HEK293 (cell line): Measurements from ENCODE around the gene GLRA1.
A peak's percentile ranks its signal among the peaks of the same experiment; 100 is the strongest.

Source experiments
- CTCF ChIA-PET: fragments of 350-600 bp; formaldehyde crosslinking; extraction: SDS; loops from one replicate; lab custom pipeline; 2021; ENCODE audit warnings: antibody characterized with exemption; lab: Yijun Ruan, JAX
- POLR2A ChIA-PET: fragments of 300-600 bp; formaldehyde crosslinking; extraction: SDS; loops from one replicate; lab custom pipeline; 2020; ENCODE audit warnings: antibody characterized with exemption, inconsistent platforms; lab: Yijun Ruan, JAX
- H3K27ac ChIP-seq: fragments of 200-500 bp; sonication (Bioruptor generic); 2 replicates; pipeline ENCODE4 v1.5.1; 2014; ENCODE audit warnings: low read depth, low read length, control low read depth, inconsistent platforms; ENCODE audit errors: extremely low read depth
- H3K36me3 ChIP-seq, 2 experiments: fragments of 200-500 bp in 1 of 2; sonication (Bioruptor generic) in 1 of 2; 1 replicate in 1 of 2; 2 replicates in 1 of 2; pipeline ENCODE4 v1.5.1; 2014 to 2017; ENCODE audit warnings: inconsistent platforms in 2 of 2, low read length in 2 of 2; ENCODE audit not compliant: control insufficient read depth in 2 of 2, insufficient read depth in 1 of 2
- H3K4me1 ChIP-seq: fragments of 200-500 bp; sonication (Bioruptor generic); 2 replicates; pipeline ENCODE4 v1.5.1; 2014; ENCODE audit warnings: mild to moderate bottlenecking, low read length, inconsistent platforms; ENCODE audit not compliant: control insufficient read depth, insufficient read depth
- H3K4me3 ChIP-seq: 2 replicates; pipeline ENCODE4 v1.5.1; 2011; ENCODE audit warnings: low read depth, mild to moderate bottlenecking, control low read depth, low read length, moderate library complexity
- H3K9me3 ChIP-seq: fragments of 200-500 bp; sonication (Bioruptor generic); 2 replicates; pipeline ENCODE4 v1.5.1; 2014; ENCODE audit warnings: low read depth, low read length, inconsistent platforms; ENCODE audit not compliant: control insufficient read depth, insufficient read depth
- FEZF1 ChIP-seq: fragments of 450-650 bp; formaldehyde crosslinking; IDR thresholded peaks from 2 replicates; pipeline ENCODE4 v1.5.1; 2016; ENCODE audit warnings: missing biosample characterization, missing genetic modification characterization
- ZBTB21 ChIP-seq: fragments of 450-650 bp; formaldehyde crosslinking; IDR thresholded peaks from 2 replicates; pipeline ENCODE4 v1.5.1; 2017; ENCODE audit warnings: missing biosample characterization, missing genetic modification characterization
- ZEB2 ChIP-seq: fragments of 450-650 bp; formaldehyde crosslinking; IDR thresholded peaks from 2 replicates; pipeline ENCODE4 v1.5.1; 2016; ENCODE audit warnings: missing biosample characterization, missing genetic modification characterization
- ZFP37 ChIP-seq: fragments of 450-650 bp; formaldehyde crosslinking; IDR thresholded peaks from 2 replicates; pipeline ENCODE4 v1.5.1; 2016; ENCODE audit warnings: missing biosample characterization, missing genetic modification characterization
- ZNF133 ChIP-seq: fragments of 450-650 bp; formaldehyde crosslinking; IDR thresholded peaks from 2 replicates; pipeline ENCODE4 v1.5.1; 2016; ENCODE audit warnings: missing biosample characterization, missing genetic modification characterization
- ZNF248 ChIP-seq: fragments of 450-650 bp; formaldehyde crosslinking; IDR thresholded peaks from 2 replicates; pipeline ENCODE4 v1.5.1; 2017; ENCODE audit warnings: missing biosample characterization, missing genetic modification characterization
- ZNF558 ChIP-seq: fragments of 450-650 bp; formaldehyde crosslinking; IDR thresholded peaks from 2 replicates; pipeline ENCODE4 v1.5.1; 2016; ENCODE audit warnings: missing biosample characterization, missing genetic modification characterization
- ZNF561 ChIP-seq: fragments of 450-650 bp; IDR thresholded peaks from 2 replicates; pipeline ENCODE4 v1.5.1; 2018; ENCODE audit warnings: missing biosample characterization, missing genetic modification characterization, borderline replicate concordance
- ZNF654 ChIP-seq: fragments of 450-650 bp; formaldehyde crosslinking; IDR thresholded peaks from 2 replicates; pipeline ENCODE4 v1.5.1; 2016; ENCODE audit warnings: low read depth, missing biosample characterization, missing genetic modification characterization
- ZSCAN23 ChIP-seq: fragments of 450-650 bp; formaldehyde crosslinking; IDR thresholded peaks from 2 replicates; pipeline ENCODE4 v1.5.1; 2016; ENCODE audit warnings: missing biosample characterization, missing genetic modification characterization
- TF ChIP-seq, protein P1 (sequence below): fragments of 450-650 bp; IDR thresholded peaks from 2 replicates; pipeline ENCODE4 v1.5.1; 2018; ENCODE audit warnings: missing biosample characterization, mild to moderate bottlenecking, missing genetic modification characterization
- TF ChIP-seq, protein P2 (sequence below): fragments of 450-650 bp; formaldehyde crosslinking; IDR thresholded peaks from 2 replicates; pipeline ENCODE4 v1.5.1; 2016; ENCODE audit warnings: missing biosample characterization, missing genetic modification characterization
- TF ChIP-seq, protein P3 (sequence below): fragments of 450-650 bp; formaldehyde crosslinking; IDR thresholded peaks from 2 replicates; pipeline ENCODE4; 2016; ENCODE audit warnings: missing biosample characterization, missing genetic modification characterization
- TF ChIP-seq, protein P4 (sequence below): fragments of 450-650 bp; formaldehyde crosslinking; IDR thresholded peaks from 2 replicates; pipeline ENCODE4 v1.5.1; 2016; ENCODE audit warnings: missing biosample characterization, missing genetic modification characterization
- TF ChIP-seq, protein P5 (sequence below): fragments of 450-650 bp; formaldehyde crosslinking; IDR thresholded peaks from 2 replicates; pipeline ENCODE4 v1.5.1; 2016; ENCODE audit warnings: missing biosample characterization, missing genetic modification characterization

The GLRA1 gene

DNA sequence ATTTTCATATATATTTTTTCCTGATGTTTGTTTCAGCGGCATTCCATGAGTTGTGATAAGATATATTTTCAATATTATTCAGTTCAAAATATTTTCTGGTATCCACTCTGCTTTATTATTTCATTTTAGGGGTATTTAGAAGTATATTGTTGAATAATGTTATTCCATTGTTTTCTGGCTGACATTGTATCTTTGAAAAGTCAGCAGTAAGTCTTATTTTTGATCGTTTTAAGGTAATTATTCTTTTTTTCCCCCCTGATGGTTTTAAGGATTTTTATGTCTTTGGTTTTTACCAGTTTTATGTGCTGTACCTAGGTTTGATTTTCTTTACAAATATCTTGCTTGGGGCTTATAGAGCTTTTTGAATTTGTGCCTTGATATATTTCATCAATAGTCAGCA lies 6.6 kb upstream of the GLRA1 start (continued):
- TF ChIP-seq ZBTB21 (tag by site-specific recombination) (no peak), ZNF558 (peak; percentile 24; the same call in 1 of the 2 replicates), FEZF1 (tag by site-specific recombination) (no peak), ZNF133 (no peak)
- TF ChIP-seq, protein P1, sequence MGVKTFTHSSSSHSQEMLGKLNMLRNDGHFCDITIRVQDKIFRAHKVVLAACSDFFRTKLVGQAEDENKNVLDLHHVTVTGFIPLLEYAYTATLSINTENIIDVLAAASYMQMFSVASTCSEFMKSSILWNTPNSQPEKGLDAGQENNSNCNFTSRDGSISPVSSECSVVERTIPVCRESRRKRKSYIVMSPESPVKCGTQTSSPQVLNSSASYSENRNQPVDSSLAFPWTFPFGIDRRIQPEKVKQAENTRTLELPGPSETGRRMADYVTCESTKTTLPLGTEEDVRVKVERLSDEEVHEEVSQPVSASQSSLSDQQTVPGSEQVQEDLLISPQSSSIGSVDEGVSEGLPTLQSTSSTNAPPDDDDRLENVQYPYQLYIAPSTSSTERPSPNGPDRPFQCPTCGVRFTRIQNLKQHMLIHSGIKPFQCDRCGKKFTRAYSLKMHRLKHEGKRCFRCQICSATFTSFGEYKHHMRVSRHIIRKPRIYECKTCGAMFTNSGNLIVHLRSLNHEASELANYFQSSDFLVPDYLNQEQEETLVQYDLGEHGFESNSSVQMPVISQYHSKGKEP (tag by site-specific recombination), result no peak
- TF ChIP-seq, protein P2, sequence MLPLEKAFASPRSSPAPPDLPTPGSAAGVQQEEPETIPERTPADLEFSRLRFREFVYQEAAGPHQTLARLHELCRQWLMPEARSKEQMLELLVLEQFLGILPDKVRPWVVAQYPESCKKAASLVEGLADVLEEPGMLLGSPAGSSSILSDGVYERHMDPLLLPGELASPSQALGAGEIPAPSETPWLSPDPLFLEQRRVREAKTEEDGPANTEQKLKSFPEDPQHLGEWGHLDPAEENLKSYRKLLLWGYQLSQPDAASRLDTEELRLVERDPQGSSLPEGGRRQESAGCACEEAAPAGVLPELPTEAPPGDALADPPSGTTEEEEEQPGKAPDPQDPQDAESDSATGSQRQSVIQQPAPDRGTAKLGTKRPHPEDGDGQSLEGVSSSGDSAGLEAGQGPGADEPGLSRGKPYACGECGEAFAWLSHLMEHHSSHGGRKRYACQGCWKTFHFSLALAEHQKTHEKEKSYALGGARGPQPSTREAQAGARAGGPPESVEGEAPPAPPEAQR (tag by site-specific recombination), result no peak
- TF ChIP-seq, protein P3, sequence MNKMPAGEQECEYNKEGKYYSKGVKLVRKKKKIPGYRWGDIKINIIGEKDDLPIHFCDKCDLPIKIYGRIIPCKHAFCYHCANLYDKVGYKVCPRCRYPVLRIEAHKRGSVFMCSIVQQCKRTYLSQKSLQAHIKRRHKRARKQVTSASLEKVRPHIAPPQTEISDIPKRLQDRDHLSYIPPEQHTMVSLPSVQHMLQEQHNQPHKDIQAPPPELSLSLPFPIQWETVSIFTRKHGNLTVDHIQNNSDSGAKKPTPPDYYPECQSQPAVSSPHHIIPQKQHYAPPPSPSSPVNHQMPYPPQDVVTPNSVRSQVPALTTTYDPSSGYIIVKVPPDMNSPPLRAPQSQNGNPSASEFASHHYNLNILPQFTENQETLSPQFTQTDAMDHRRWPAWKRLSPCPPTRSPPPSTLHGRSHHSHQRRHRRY (tag by site-specific recombination), result no peak

DNA sequence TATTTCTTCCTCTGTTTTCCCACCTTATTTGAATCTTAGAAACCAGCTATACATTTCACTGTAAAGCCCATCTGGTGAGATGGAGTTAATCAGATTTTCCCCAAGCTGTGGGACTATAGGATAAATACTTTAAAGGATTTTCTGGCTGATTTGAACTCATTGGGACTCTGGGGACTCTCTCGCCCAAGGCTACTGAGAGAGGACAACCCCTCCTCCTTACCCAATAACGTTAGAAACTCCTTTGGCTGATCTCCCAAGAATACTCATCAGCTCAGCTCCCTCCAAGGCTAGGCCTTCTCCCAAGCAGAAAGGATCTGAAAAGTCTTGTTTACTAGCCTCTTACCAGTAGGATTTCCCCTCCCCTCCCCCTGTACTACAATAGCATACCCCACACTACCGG lies 1.5 kb upstream of the GLRA1 start:
- POLR2A ChIA-PET, result no interaction called here
- no peaks in the 10 kb centered on the region for H3K4me1 ChIP-seq
- H3K27ac ChIP-seq, result no peak overlapping the region
- no peak overlapping the region for H3K4me3 ChIP-seq
- no peaks in the 10 kb centered on the region for H3K36me3 ChIP-seq
- CTCF ChIA-PET, result interaction anchor here (1.6 kb wide), 1 partner anchor 217 kb away, joined by 5 read pairs; no protein-coding TSS in a partner anchor
- H3K9me3 ChIP-seq, result no peaks in the 10 kb centered on the region
- TF ChIP-seq ZBTB21 (tag by site-specific recombination) (no peak), ZNF248 (tag by site-specific recombination) (no peak), ZNF654 (tag by site-specific recombination) (no peak), ZFP37 (no peak), ZSCAN23 (tag by site-specific recombination) (no peak), ZNF561 (tag by site-specific recombination) (no peak), ZEB2 (tag by site-specific recombination) (no peak)
- TF ChIP-seq, protein P4, sequence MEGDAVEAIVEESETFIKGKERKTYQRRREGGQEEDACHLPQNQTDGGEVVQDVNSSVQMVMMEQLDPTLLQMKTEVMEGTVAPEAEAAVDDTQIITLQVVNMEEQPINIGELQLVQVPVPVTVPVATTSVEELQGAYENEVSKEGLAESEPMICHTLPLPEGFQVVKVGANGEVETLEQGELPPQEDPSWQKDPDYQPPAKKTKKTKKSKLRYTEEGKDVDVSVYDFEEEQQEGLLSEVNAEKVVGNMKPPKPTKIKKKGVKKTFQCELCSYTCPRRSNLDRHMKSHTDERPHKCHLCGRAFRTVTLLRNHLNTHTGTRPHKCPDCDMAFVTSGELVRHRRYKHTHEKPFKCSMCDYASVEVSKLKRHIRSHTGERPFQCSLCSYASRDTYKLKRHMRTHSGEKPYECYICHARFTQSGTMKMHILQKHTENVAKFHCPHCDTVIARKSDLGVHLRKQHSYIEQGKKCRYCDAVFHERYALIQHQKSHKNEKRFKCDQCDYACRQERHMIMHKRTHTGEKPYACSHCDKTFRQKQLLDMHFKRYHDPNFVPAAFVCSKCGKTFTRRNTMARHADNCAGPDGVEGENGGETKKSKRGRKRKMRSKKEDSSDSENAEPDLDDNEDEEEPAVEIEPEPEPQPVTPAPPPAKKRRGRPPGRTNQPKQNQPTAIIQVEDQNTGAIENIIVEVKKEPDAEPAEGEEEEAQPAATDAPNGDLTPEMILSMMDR, result no peak
- TF ChIP-seq, protein P5, sequence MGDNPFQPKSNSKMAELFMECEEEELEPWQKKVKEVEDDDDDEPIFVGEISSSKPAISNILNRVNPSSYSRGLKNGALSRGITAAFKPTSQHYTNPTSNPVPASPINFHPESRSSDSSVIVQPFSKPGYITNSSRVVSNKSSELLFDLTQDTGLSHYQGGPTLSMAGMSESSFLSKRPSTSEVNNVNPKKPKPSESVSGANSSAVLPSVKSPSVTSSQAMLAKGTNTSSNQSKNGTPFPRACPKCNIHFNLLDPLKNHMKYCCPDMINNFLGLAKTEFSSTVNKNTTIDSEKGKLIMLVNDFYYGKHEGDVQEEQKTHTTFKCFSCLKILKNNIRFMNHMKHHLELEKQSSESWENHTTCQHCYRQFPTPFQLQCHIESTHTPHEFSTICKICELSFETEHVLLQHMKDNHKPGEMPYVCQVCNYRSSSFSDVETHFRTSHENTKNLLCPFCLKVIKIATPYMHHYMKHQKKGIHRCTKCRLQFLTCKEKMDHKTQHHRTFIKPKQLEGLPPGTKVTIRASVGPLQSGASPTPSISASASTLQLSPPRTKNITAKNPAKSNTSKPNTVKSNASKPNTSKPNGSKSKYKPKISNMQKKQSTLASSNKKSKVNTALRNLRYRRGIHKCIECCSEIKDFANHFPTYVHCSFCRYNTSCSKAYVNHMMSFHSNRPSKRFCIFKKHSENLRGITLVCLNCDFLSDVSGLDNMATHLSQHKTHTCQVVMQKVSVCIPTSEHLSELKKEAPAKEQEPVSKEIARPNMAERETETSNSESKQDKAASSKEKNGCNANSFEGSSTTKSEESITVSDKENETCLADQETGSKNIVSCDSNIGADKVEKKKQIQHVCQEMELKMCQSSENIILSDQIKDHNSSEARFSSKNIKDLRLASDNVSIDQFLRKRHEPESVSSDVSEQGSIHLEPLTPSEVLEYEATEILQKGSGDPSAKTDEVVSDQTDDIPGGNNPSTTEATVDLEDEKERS (tag by site-specific recombination), result no peak
